ENCODE measurements around the gene TNFRSF1B. TPM values are rescaled to one million over a fixed set of nuclear protein-coding genes. Genes with fewer than 3 reads are reported as not detected.
A peak's percentile ranks its signal among the peaks of the same experiment; 100 is the strongest.

The TNFRSF1B gene
- total RNA-seq, 1 experiment from 2014 or later, result 1.5 TPM

DNA sequence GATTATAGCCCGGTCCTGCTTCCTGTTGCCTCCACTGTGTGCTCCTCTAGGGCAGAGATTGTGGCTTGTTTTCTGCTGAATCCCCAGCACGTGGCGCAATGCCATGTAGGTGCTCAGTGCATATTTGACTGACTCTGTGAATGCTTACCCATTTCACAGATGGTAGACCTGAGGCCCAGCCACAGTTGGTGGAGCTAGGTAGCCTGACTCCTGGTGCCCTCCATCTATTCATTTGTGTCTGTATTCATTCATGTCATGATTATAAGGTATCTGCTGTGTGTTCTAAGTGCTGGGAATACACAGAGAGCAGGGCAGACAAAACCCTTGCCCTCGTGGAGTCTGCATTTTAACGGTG, 22.5 kb downstream of the TNFRSF1B start:
- no peak for DNase-seq (ENCODE audit: low read depth)

DNA sequence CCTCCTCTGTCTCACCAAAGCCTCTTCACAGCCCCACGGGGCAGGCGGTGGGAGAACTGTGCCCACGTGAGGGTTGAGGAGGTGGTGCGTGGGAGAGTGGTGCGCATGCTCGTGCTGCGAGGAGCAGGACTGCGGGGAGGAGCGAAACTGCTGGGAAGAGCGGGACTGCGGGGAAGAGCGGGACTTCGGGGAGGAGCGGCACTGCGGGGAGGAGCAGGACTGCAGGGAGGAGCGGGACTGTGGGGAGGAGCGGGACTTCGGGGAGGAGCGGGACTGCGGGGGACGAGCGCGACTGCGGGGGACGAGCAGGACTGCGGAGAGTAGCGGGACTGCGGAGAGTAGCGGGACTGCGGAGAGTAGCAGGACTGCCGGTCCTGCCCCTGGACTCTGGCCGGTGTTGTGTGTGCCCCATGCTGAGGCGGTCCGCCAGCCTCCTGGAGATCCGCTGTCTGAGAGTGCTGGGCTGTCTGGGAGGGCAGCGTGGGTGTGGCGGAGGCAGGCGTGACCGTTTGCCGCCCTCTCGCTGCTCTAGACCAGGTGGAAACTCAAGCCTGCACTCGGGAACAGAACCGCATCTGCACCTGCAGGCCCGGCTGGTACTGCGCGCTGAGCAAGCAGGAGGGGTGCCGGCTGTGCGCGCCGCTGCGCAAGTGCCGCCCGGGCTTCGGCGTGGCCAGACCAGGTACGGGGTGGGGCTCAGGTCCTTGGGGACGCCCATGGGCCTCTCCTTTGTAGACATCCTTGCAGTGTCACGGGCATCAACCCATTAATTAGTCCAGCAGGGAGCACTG, 24.6 kb downstream of the TNFRSF1B start:
- DNase-seq (ENCODE audit: low read depth), result no peak

DNA sequence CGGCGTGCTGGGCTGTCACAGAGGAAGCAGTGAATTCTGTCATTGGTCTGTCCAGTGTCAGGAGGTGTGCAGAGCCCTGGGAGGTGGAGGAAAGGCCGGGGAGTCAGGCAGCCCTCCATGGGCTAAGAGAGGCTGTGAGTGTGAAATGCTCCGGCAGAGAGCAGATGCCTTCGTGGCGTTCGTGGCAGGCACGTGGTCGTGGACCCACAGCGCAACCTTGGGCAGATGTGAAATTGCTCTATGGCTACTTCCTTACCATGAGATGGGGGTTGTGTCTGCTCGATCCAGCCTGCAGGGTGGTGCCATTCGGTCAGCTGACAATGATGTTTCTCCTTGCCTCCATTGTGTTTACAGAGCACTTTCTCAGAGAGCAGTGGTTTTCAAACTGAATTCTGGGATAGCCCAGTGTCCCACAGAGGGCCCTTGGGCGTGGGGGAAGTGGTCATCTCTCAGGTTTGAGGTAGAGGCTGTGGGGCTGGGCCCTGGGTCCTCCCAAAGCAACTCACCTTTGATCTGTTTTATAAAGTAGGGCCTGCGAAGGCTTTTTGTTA, 27.9 kb downstream of the TNFRSF1B start:
- no peak for DNase-seq (ENCODE audit: low read depth)

DNA sequence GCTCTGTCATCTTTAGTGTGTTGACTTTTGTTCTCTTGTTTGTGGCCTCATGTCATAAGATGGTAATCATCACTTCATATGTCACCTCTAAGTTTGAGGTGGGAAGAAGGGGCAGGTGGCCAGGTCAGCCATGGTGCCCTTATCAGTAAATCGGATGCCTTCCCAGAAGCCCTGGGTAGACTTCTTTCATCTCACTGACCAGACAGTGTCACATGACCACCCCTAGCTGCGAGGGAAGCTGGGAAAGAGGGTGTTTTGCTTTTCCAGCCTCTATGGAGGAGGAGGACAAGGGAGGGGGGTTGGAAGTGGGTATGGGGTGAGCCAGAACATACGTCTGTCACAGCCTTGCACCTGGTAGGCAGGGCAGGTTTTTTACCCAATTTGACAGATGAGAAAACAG, 28.6 kb downstream of the TNFRSF1B start:
- DNase-seq (ENCODE audit: low read depth), result no peak

DNA sequence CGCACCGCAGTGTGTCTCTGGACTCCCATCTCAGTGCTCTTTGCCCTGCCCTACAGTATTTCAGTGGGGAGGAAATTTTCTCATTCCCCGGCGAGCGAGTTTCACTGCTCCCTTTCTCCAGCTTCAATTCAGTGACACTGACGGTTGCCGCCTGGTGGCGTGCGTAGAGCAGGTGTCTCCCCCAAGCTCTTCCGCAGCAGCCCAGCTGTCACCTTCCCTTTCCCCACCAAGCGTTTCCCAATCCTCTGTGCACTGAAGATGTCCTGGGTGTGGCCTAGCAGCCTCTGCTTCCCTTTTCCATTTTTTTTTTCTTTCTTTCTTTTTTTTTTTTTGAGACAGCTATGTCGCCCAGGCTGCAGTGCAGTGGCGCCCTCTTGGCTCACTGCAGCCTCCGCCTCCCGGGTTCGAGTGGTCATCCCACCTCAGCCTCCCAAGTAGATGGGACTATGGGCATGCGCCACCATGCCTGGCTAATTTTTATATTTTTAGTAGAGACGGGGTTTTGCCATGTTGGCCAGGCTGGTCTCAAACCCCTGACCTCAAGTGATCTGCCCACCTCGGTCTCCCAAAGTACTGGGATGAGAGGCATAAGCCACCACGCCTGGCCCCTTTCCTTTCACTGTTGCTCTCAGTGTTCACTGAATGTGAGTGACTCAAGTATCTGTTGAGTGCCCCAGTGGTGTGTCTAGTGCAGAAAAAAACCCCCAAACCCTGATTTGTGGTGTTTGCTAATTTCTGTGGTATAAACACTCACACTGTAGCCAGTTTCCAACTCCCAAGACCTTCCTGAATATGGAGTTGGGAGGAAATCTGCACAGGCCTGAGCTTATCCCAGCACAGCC, 30.1 kb downstream of the TNFRSF1B start:
- no peak for DNase-seq (ENCODE audit: low read depth)

DNA sequence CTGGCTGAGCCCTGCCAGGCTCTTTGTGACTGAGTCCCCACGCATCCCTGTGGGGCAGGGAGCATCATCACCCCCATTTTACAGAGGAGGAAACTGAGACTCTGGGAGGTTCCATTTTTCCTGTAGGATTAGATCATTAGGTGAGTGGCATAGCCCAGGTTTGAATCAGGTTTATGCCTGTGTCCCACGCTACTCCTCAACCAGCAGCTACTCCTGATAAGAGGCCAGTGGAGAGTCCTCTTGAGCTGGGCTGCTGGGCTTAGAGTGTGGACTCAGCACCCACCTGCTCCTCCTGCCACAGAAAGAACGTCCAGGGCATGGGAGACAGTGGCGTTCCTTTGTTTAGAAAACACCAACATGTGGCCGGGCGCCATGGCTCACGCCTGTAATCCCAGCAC, 30.7 kb downstream of the TNFRSF1B start:
- DNase-seq (ENCODE audit: low read depth), result no peak

DNA sequence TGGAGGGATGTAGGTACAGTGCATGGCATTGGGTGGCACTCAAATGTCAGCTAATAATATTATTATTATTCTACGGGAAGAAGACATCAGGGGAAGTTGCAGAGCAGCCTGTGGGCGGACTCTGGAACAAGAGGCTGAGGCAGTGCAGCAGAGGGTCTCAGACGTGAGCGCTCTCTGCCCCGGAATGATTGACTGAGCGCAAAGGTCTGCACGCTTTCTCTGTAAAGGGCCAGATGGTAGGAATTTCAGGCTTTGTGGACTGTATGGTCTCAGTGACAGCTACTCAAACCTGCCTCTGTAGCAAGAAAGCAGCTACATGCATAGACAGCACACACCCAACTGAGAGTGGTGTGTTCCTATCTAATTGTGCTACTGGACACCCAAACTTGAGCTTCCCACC, 33.4 kb downstream of the TNFRSF1B start:
- DNase-seq (ENCODE audit: low read depth), result no peak

DNA sequence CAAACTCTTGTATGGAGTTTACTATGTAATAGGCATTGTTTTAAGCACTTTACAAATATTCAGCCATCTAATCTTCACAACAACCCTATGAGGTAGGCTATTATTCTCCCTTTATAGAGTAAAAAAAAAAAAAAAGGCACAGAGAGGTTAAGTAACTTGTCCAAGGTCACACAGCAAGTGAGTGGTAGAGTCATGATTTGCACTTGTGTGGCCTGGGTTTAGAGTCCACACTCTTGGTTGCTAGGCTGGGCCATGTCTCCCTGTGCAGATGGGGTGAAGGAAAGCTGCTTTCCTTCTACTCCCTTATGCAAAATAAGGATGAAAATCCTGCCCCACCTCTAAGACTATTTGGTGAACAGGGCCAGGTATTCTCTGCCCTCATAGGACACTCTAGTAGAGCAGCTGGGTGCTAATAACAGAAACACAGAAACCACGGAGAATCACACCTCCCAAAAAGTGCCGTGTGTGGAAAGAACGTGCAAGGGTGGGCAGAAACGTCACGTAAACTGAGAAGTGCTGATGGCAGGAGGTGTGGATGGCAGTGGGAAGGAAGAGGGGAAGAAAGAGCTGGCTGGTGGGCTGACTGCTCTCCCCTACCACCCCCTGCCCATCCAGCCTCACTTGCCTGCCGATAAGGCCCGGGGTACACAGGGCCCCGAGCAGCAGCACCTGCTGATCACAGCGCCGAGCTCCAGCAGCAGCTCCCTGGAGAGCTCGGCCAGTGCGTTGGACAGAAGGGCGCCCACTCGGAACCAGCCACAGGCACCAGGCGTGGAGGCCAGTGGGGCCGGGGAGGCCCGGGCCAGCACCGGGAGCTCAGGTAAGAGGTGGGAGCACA, 34.8 kb downstream of the TNFRSF1B start:
- no peak for DNase-seq (ENCODE audit: low read depth)

DNA sequence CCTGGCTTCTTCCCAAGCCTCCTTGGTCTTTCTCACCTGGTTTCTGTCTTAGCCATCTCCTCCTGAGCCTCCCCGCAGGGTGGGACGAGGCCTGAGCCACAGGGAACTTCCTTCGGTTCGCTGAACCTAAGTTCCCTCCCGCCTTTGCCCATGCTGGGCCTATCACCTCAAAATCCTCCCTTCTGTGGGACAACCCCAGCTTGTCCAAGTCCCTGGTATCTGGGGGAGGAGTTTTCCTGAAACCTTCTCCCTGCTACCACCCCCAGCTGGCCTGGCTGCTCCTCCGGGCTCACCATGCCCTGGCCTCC, 35.4 kb downstream of the TNFRSF1B start:
- no peak for DNase-seq (ENCODE audit: low read depth)

DNA sequence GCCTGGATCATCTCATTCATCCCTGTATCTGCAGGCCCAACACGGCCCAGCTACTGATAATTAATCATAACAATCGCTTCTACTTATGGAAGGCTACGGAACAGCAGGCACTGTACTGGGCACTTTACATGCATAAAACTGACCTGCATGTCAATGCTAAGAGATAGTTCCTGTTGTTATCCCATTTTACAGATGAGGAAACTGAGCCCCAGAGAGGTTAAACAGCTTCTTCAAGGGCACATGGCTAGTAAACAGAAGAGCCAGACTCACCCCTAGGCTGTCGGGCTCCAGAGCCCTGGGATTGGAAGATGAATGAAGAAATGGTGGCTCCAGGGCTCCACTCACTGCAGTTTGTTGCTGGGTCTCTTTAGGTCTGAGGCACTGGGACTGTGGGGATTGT, 35.8 kb downstream of the TNFRSF1B start:
- no peak for DNase-seq (ENCODE audit: low read depth)

DNA sequence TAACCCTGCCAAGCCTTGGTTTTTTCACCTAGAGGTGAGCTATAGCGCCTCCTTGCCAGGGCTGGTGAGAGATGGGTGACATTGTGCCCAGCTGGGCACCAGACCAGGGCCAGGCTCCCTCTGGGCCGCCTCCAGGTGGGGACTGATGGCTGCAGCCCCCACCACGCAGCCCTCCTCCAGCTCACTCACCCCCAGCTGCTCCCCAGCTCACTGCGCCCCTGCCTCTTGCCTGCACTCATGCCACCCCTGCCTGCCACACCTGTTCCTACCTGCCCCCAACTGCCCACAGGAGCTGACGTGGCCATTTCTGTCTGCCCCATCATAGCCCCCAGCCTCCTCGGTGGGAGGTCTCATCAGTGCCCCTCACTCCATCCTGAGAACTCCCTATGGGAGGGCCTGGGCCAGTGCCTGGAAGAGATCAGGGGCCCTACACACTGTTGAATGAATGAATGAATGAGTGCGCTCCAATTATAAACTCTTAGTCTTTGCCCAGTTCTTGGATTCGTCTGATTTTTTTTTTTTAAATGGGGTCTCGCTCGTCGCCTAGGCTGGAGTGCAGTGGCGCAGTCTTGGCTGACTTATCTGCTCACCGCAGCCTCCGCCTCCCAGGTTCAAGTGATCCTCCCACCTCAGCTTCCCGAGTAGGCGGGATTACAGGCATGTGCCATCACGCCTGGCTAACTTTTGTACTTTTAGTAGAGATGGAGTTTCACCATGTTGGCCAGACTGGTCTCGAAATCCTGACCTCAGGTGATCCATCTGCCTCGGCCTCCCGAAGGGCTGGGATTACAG, 36.6 kb downstream of the TNFRSF1B start:
- no peak for DNase-seq (ENCODE audit: low read depth)

DNA sequence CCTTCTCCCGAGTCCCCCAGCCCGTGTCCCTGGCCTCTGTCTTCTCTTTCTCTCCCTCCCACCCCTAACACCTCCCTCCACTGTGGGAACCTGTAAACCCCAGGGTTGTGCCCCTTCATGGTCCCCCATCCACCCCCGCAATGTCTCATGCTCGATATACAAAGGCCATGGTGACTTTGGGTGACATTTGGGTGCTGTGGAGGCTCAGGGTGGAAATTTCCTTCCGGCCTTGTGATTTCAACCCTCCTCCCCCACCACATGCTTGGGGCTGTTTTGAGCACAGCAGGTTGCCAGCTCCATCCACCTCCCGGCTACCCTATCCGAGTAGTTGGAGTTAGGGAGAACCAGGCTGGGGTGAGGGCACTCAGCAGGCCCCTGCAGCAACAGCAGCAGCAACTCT, 37.3 kb downstream of the TNFRSF1B start:
- no peak for DNase-seq (ENCODE audit: low read depth)

DNA sequence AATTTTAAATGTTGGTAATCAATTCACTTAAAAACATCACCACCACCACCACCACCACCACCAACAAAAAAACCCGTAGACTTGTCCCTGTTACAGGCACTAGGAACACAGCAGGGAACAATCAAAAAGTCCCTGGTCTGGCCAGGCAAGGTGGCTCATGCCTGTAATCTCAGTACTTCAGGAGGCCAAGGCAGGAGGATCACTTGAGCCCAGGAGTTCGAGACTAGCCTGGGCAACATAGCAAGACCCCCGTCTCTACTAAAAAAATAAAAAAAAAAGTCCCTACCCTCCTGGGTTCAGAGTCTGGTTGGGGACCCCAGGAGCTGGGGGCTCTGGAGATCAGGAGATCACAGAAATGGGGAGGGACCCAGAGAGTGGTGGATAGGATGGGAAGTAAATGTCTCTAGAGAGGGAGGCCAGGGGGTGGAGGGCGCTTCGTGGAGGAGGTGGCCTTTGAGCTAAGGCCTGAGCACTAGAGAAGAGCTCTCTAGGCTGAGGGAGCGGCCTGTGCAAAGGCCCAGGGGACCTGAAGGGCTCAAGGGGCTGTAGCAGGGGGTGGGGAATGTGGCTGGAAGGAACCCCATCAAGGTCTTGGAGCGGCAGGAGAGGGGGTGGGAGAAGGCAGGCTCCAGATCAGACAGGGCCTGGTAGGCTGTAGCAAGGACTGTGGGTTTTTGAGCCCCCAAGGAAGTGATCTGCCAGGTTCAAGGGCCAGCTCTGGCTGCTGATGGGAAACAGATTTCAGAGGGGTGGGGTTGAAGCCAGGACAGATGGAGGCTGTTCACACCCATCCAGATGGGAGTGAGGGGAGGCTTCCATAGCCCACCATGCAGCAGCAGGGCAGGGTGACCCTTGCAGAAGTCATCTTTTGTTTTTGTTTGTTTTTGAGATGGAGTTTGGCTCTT, 38.2 kb downstream of the TNFRSF1B start:
- no peak for DNase-seq (ENCODE audit: low read depth)

DNA sequence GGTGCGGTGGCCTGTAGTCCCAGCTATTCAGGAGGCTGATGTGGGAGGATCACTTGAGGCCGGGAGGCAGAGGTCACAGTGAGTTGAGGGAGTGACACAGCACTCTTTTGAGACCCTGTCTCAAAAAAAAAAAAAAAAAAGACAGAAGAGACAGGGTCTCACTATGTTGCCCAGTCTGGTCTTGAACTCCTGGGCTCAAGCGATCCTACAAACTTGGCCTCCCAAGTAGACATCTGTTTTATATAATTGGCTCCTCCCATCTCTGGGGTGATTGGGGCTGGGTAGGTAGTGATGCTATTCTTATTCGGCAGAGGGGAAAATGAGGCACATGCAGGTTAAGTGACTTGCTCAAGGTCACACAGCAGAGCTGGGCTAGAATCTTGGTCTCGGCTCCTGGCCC, 39.4 kb downstream of the TNFRSF1B start:
- DNase-seq (ENCODE audit: low read depth), result no peak

DNA sequence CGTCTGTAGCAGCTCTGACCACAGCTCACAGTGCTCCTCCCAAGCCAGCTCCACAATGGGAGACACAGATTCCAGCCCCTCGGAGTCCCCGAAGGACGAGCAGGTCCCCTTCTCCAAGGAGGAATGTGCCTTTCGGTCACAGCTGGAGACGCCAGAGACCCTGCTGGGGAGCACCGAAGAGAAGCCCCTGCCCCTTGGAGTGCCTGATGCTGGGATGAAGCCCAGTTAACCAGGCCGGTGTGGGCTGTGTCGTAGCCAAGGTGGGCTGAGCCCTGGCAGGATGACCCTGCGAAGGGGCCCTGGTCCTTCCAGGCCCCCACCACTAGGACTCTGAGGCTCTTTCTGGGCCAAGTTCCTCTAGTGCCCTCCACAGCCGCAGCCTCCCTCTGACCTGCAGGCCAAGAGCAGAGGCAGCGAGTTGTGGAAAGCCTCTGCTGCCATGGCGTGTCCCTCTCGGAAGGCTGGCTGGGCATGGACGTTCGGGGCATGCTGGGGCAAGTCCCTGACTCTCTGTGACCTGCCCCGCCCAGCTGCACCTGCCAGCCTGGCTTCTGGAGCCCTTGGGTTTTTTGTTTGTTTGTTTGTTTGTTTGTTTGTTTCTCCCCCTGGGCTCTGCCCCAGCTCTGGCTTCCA, 40.1 kb downstream of the TNFRSF1B start:
- DNase-seq (ENCODE audit: low read depth), result no peak

DNA sequence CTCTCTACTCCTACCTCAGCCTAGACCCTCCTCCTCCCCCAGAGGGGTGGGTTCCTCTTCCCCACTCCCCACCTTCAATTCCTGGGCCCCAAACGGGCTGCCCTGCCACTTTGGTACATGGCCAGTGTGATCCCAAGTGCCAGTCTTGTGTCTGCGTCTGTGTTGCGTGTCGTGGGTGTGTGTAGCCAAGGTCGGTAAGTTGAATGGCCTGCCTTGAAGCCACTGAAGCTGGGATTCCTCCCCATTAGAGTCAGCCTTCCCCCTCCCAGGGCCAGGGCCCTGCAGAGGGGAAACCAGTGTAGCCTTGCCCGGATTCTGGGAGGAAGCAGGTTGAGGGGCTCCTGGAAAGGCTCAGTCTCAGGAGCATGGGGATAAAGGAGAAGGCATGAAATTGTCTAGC, 41.5 kb downstream of the TNFRSF1B start:
- no peak for DNase-seq (ENCODE audit: low read depth)

DNA sequence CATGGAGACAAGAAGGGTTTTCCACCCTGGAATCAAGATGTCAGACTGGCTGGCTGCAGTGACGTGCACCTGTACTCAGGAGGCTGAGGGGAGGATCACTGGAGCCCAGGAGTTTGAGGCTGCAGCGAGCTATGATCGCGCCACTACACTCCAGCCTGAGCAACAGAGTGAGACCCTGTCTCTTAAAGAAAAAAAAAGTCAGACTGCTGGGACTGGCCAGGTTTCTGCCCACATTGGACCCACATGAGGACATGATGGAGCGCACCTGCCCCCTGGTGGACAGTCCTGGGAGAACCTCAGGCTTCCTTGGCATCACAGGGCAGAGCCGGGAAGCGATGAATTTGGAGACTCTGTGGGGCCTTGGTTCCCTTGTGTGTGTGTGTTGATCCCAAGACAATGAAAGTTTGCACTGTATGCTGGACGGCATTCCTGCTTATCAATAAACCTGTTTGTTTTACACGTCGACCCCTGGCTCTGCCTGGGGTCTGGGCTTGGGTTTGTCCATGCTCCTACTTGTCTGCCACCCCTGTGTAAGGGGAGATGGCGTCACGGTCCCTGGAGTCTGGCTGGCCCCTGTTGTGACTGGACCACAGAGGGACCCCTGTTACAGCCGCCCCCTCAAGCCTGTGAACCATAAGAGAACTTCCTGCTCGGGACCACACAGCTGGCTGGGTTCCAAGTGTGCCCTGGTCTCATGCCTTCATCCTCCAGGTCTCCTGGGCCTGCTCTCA, 42.1 kb downstream of the TNFRSF1B start:
- peak; percentile 72 for DNase-seq (ENCODE audit: low read depth)

DNA sequence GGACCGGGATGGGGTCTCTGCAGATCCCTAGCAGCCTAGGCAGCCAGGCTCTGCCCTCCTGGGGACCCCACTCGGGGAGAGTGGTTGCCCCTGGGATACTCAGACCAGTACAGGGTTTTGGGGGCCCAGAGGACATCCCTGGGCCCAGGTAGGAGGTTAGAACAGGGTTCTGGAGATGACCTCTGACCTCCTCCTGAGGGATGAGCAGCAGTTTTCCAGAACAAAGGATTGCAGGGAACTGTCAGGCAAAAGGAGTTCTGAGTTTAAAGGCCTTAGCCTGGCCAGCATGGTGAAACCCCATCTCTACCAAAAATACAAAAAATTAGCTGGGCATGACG, 42.7 kb downstream of the TNFRSF1B start:
- no peak for DNase-seq (ENCODE audit: low read depth)

Data from M059J (cell line).